Measurements from ENCODE around the gene SIL1.

SIL1 gene

GRCh38 chr5:139150367-139150999, 47.7 kb downstream of the SIL1 start:
- no peaks in the 10 kb centered on the region for H3K27me3 Mint-ChIP-seq
- ATAC-seq (ENCODE audit: low read depth) = no peak
- H3K27ac Mint-ChIP-seq = peak overlapping the region; percentile 7
- no peak for DNase-seq (ENCODE audit: low spot score in 2 of 2)
- peaks cover 7% of the 10 kb centered on the region for H3K36me3 Mint-ChIP-seq
- H3K9me3 Mint-ChIP-seq = no peaks in the 10 kb centered on the region
- peaks cover 22% of the 10 kb centered on the region for H3K4me1 Mint-ChIP-seq
- no peak overlapping the region for H3K4me3 Mint-ChIP-seq

- Mint-ChIP-seq H3K4me3 (no peak overlapping the region), H3K36me3 (peaks cover 7% of the 10 kb centered on the region), H3K4me1 (peaks cover 22% of the 10 kb centered on the region), H3K9me3 (no peaks in the 10 kb centered on the region), H3K27me3 (no peaks in the 10 kb centered on the region), H3K27ac (peak overlapping the region; percentile 7)
- DNase-seq (ENCODE audit: low spot score in 2 of 2) = no peak
- no peak for ATAC-seq (ENCODE audit: low read depth)
These were observed 48.5 kb downstream of the SIL1 start for GRCh38 chr5:139149477-139150199.

- Mint-ChIP-seq H3K4me3 (no peak overlapping the region), H3K9me3 (no peaks in the 10 kb centered on the region), H3K27ac (no peak overlapping the region), H3K36me3 (peaks cover 7% of the 10 kb centered on the region), H3K4me1 (peaks cover 21% of the 10 kb centered on the region), H3K27me3 (no peaks in the 10 kb centered on the region)
- no peak for ATAC-seq (ENCODE audit: low read depth)
- DNase-seq (ENCODE audit: low spot score in 2 of 2) = no peak
These were observed 49.2 kb downstream of the SIL1 start for GRCh38 chr5:139148986-139149385.

GRCh38 chr5:139148306-139148705, 49.9 kb downstream of the SIL1 start:
- H3K36me3 Mint-ChIP-seq = peaks cover 6% of the 10 kb centered on the region
- H3K4me3 Mint-ChIP-seq = no peak overlapping the region
- ATAC-seq (ENCODE audit: low read depth) (no peak), DNase-seq (ENCODE audit: low spot score in 2 of 2) (no peak)
- no peak overlapping the region for H3K27ac Mint-ChIP-seq
- H3K4me1 Mint-ChIP-seq = peaks cover 18% of the 10 kb centered on the region
- H3K27me3 Mint-ChIP-seq = no peaks in the 10 kb centered on the region
- no peaks in the 10 kb centered on the region for H3K9me3 Mint-ChIP-seq

- Mint-ChIP-seq H3K9me3 (no peaks in the 10 kb centered on the region), H3K27me3 (no peaks in the 10 kb centered on the region), H3K27ac (no peak overlapping the region), H3K4me1 (peaks cover 18% of the 10 kb centered on the region), H3K36me3 (peaks cover 4% of the 10 kb centered on the region), H3K4me3 (no peak overlapping the region)
- no peak for DNase-seq (ENCODE audit: low spot score in 2 of 2)
- ATAC-seq (ENCODE audit: low read depth) = no peak
These were observed 50.6 kb downstream of the SIL1 start for GRCh38 chr5:139147483-139148087.

- H3K27ac Mint-ChIP-seq = no peak overlapping the region
- no peaks in the 10 kb centered on the region for H3K27me3 Mint-ChIP-seq
- H3K9me3 Mint-ChIP-seq = no peaks in the 10 kb centered on the region
- H3K4me1 Mint-ChIP-seq = peaks cover 20% of the 10 kb centered on the region
- DNase-seq (ENCODE audit: low spot score in 2 of 2) = no peak
- no peak for ATAC-seq (ENCODE audit: low read depth)
- no peak overlapping the region for H3K4me3 Mint-ChIP-seq
- H3K36me3 Mint-ChIP-seq = peaks cover 4% of the 10 kb centered on the region
These were observed 51.2 kb downstream of the SIL1 start for GRCh38 chr5:139146809-139147482.

- no peak for DNase-seq (ENCODE audit: low spot score in 2 of 2)
- H3K4me1 Mint-ChIP-seq = peaks cover 20% of the 10 kb centered on the region
- no peak for ATAC-seq (ENCODE audit: low read depth)
- no peaks in the 10 kb centered on the region for H3K9me3 Mint-ChIP-seq
- H3K27me3 Mint-ChIP-seq = no peaks in the 10 kb centered on the region
- no peak overlapping the region for H3K27ac Mint-ChIP-seq
- peaks cover 4% of the 10 kb centered on the region for H3K36me3 Mint-ChIP-seq
- H3K4me3 Mint-ChIP-seq = no peak overlapping the region
These were observed 56.5 kb downstream of the SIL1 start for GRCh38 chr5:139141446-139142204.

- Mint-ChIP-seq H3K36me3 (peaks cover 9% of the 10 kb centered on the region), H3K9me3 (no peaks in the 10 kb centered on the region), H3K4me1 (peaks cover 23% of the 10 kb centered on the region), H3K27ac (no peak overlapping the region), H3K27me3 (no peaks in the 10 kb centered on the region), H3K4me3 (no peak overlapping the region)
- DNase-seq (ENCODE audit: low spot score in 2 of 2) (no peak), ATAC-seq (ENCODE audit: low read depth) (no peak)
These were observed 57.5 kb downstream of the SIL1 start for GRCh38 chr5:139140591-139141071.

- Mint-ChIP-seq H3K27ac (no peak overlapping the region), H3K4me1 (peaks cover 23% of the 10 kb centered on the region), H3K36me3 (peaks cover 7% of the 10 kb centered on the region), H3K27me3 (no peaks in the 10 kb centered on the region), H3K4me3 (no peak overlapping the region), H3K9me3 (no peaks in the 10 kb centered on the region)
- no peak for DNase-seq (ENCODE audit: low spot score in 2 of 2)
- no peak for ATAC-seq (ENCODE audit: low read depth)
These were observed 59.4 kb downstream of the SIL1 start for GRCh38 chr5:139138809-139139208.

- Mint-ChIP-seq H3K36me3 (peaks cover 7% of the 10 kb centered on the region), H3K27me3 (no peaks in the 10 kb centered on the region), H3K4me3 (no peak overlapping the region), H3K9me3 (no peaks in the 10 kb centered on the region), H3K27ac (no peak overlapping the region), H3K4me1 (peaks cover 23% of the 10 kb centered on the region)
- ATAC-seq (ENCODE audit: low read depth) = no peak
- DNase-seq (ENCODE audit: low spot score in 2 of 2) = no peak
These were observed 60.1 kb downstream of the SIL1 start for GRCh38 chr5:139138109-139138508.

- peaks cover 7% of the 10 kb centered on the region for H3K36me3 Mint-ChIP-seq
- no peaks in the 10 kb centered on the region for H3K9me3 Mint-ChIP-seq
- no peak for ATAC-seq (ENCODE audit: low read depth)
- H3K4me3 Mint-ChIP-seq = no peak overlapping the region
- no peaks in the 10 kb centered on the region for H3K27me3 Mint-ChIP-seq
- DNase-seq (ENCODE audit: low spot score in 2 of 2) = no peak
- H3K27ac Mint-ChIP-seq = no peak overlapping the region
- H3K4me1 Mint-ChIP-seq = peaks cover 23% of the 10 kb centered on the region
These were observed 60.5 kb downstream of the SIL1 start for GRCh38 chr5:139137697-139138096.

- no peak for ATAC-seq (ENCODE audit: low read depth)
- peaks cover 22% of the 10 kb centered on the region for H3K4me1 Mint-ChIP-seq
- H3K27ac Mint-ChIP-seq = no peak overlapping the region
- no peak for DNase-seq (ENCODE audit: low spot score in 2 of 2)
- H3K36me3 Mint-ChIP-seq = peaks cover 9% of the 10 kb centered on the region
- no peak overlapping the region for H3K4me3 Mint-ChIP-seq
- no peaks in the 10 kb centered on the region for H3K27me3 Mint-ChIP-seq
- H3K9me3 Mint-ChIP-seq = no peaks in the 10 kb centered on the region
These were observed 63.3 kb downstream of the SIL1 start for GRCh38 chr5:139134906-139135305.

- Mint-ChIP-seq H3K9me3 (no peaks in the 10 kb centered on the region), H3K4me1 (peaks cover 17% of the 10 kb centered on the region), H3K36me3 (peaks cover 9% of the 10 kb centered on the region), H3K27me3 (no peaks in the 10 kb centered on the region), H3K4me3 (no peak overlapping the region), H3K27ac (no peak overlapping the region)
- DNase-seq (ENCODE audit: low spot score in 2 of 2) (no peak), ATAC-seq (ENCODE audit: low read depth) (no peak)
These were observed 64.9 kb downstream of the SIL1 start for GRCh38 chr5:139133282-139133681.

Data from memory B cell (primary cell).